HG02759 (cell line): ENCODE results near the gene DPP10.

Experiments used
- ATAC-seq: cut with Tn5 transposase; IDR thresholded peaks from one replicate; pipeline ENCODE4 v1.9.1; 2021; ENCODE audit warnings: mild to moderate bottlenecking, moderate library complexity; ENCODE audit not compliant: unreplicated experiment

Gene DPP10

DNA sequence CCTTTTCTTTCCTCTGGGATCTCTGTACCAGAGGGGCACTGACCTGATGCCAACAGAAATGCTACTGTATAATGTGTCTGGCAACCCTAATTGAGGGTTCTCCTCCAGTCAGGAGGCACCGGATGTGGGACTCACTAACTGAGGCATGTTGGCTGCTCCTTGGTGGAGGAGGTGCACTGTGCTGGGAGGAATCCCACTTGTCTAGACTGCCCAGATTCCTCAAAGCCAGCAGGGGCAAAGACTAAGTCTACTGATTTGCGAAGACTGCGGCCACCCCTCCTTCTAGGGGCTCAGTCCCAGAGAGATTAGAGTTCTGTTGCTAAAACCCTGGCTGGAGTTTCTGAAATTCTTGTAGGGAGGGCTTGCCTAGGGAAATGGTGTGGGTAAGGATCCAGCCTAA is 1192.1 kb downstream of the DPP10 start:
- ATAC-seq: no peak

- ATAC-seq: no peak
Observed at GRCh38 chr2:115635430-115635829, 1193.0 kb downstream of the DPP10 start.

DNA sequence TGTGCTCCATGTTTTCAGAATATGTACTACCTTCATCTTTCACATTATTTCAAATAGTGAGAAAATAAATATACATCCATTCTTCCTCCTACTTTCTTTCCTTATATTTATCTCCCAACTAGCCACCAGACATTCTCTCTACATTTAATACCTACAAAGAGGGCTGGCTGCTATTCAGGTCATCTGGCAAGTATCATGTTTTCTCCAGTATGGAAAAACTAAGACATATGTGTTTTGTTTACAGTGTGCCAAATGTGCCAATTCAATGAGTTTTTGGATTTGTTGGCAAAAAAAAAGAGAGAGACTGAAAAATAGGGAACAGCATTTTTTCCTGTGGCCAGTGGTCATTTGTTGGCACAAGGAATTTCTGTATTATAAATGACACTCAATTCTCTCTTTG is 1207.3 kb downstream of the DPP10 start:
- ATAC-seq: no peak

GRCh38 chr2:115650827-115651226 is 1208.4 kb downstream of the DPP10 start:
- ATAC-seq: no peak

DNA sequence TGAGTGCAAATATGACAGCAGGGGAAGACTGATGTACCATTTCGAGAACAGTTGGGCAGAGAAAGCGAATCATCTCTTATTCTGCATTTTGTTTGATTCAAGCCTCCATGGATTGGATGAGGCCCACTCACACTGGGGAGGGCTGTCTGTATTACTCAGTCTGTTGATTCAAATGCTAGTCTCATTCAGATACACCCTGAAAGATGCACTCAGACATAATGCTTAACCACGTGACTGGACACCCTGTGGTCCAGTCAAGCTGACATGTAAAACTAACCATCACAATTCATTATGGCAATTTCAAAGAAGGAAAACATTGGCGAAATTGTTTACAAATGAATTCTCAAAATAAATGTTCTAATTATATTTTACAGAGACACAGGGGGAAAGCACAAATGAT is 1210.2 kb downstream of the DPP10 start:
- ATAC-seq: no peak

DNA sequence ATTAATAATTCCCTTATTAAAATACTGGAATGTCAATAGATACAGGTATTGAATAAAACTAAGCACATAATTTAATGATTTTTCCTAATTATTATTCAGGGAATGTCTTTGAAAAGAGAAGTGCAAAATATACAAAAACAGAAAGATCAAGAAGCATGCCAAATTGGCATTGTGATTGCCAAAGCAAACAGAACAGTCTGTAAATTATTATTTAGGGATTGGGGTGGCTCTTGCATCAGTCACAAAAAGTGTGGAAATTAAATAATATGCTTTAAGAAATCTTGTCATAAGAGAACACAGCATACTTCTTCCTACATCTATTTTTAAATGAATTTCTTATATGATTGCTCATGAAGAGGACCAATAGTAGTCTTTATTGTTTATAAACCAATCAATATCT is 1211.9 kb downstream of the DPP10 start:
- ATAC-seq: no peak

GRCh38 chr2:115678129-115678528 is 1235.7 kb downstream of the DPP10 start:
- no peak for ATAC-seq

DNA sequence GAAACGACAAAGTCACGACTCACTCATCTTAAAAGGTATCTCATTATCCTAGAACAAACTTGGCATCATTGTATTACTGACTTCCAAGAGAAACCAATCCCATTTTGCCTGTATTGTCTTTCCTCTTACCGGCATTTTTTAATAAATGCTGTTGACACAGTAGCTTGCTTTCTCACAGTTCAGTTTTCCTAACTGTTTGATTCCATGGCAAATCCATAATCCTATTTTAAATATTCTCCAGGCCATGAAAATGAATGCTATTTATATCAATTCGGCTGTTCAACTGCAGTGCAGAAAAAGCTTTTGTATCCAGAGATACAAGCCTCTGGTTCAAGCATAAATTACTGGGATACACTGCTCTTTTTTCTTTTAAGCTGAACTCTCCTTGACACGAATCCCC is 1241.9 kb downstream of the DPP10 start:
- no peak for ATAC-seq

- no peak for ATAC-seq
Observed at GRCh38 chr2:115691409-115691808, 1249.0 kb downstream of the DPP10 start.

GRCh38 chr2:115694651-115695050 is 1252.2 kb downstream of the DPP10 start:
- no peak for ATAC-seq

- ATAC-seq: no peak
Observed at GRCh38 chr2:115733190-115733775, 1290.8 kb downstream of the DPP10 start.

- no peak for ATAC-seq
Observed at GRCh38 chr2:115738111-115738510, 1295.7 kb downstream of the DPP10 start.

- no peak for ATAC-seq
Observed at GRCh38 chr2:115739574-115739973, 1297.1 kb downstream of the DPP10 start.

DNA sequence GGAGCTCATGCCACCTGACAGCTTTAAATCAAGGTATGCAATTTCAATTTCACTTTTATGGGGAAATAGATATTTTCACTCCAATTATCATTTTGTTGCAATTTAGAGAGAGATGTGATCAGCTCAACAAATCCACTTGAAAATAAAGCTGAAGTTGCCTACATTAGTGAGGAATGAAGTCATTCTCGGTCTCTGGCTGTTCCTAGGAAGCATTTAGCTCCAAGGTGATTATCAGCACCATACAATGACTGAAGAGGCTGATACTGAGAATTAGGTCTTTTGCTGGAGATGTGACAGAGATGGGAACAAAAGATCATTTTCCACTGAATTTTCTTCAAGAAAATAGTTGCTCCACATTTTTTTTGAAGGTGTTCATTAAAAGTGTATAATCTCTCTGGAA is 1303.7 kb downstream of the DPP10 start:
- no peak for ATAC-seq

DNA sequence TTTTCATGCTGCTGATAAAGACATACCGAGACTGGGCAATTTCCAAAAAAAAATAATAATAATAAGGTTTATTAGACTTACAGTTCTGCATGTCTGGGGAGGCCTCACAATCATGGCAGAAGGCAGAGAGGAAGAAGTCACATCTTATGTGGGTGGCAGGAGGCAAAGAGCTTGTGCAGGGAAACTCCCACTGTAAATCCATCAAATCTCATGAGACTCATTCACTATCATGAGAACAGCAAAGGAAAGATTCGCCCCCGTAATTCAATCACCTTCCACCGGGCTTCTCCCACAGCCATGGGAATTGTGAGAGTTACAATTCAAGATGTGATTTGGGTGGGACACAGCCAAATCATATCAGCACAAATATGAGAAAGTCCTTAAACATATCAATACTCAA is 1314.8 kb downstream of the DPP10 start:
- ATAC-seq: no peak

GRCh38 chr2:115763601-115764000 is 1321.2 kb downstream of the DPP10 start:
- no peak for ATAC-seq

DNA sequence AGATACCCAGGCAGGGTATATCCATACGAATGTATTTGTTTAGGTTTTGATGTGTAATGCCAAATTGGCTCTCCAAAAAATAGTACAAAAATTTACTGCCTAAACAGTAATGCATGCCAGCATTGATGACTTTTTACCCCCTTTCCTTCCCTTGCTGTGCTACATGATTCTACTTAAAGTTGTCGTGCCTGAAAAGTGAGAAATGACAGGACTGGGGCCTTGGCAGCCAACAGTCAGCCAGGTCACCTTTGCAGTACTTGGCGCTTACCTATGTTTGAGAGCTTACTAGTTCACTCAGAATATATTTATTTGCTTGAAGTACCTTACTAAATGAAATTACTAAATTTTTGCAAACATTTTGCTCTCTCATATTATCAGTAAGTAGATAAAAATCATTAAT is 1329.1 kb downstream of the DPP10 start:
- ATAC-seq: no peak

GRCh38 chr2:115774361-115774760 is 1331.9 kb downstream of the DPP10 start:
- no peak for ATAC-seq

DNA sequence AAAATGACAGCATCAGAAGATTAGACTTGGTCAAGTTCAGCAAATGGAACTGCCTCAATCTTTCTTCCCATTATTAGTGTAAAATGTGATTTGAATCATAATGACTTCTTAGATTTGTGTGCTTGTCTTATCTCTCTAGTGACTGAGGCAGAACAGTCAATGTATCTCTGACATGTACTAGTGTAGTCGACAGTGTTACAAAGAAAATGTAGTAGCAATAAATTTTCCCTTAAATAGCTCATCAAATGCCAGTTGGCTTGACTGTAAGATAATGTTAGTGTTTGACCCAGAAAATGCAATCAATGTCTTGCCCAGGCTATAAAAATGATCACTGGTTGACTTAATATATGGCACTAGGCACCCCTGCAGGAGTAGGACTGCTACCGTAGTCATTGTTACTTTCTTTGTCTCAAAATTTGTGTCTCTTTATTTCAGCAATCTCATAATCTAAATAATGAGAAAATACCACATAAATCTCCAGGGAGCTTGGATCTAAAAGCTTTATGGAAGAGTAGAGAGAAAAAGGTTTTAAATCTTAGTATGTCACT is 1336.7 kb downstream of the DPP10 start:
- no peak for ATAC-seq

GRCh38 chr2:115782286-115782685 is 1339.8 kb downstream of the DPP10 start:
- no peak for ATAC-seq

GRCh38 chr2:115796078-115796477 is 1353.6 kb downstream of the DPP10 start:
- no peak for ATAC-seq

DNA sequence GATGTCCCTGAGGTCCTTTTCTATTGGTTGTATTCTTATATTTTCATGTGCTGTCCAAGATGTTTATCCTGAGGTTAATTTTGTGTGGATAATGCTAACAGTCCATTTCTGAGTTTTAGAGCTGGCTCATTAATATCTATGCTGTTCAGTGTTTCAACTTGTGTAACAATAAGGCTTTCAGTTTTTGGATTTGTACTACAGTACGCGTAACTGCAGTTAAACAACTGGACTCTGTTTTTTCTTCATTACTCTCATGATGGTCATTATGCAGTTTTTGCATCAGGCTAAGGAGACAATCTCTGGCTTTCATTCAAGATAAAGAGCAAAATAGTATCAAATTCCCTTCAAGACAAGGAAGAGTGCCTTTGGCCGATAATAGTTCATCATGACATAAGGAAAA is 1364.8 kb downstream of the DPP10 start:
- no peak for ATAC-seq

DNA sequence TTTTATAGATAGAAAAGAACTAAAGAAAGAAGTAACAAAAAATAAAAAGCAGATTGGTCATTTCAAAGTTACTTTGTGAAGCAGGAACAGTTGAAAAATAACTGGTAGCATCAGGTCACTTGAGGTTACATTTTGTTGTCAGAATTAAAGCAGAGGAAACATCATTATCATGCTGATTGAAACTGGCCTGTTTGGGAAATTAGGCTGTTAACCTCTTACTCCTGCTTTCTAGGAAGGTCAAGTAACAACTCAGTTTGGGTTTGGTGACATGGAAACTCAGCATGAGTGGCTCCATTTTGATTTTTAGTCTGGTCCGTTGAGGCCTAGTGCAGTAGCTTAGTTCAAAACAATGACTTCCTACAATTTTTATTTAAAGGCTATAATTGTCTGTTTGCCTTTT is 1383.5 kb downstream of the DPP10 start:
- ATAC-seq: no peak
